Breast epithelium (tissue), 4 donors: ENCODE results near the gene PPP6R3. TPM values are rescaled to one million over a fixed set of nuclear protein-coding genes. Genes with fewer than 3 reads are reported as not detected.
A peak's percentile ranks its signal among the peaks of the same experiment; 100 is the strongest.
"Not testable (repeated sequence)": the region's sequence is repeated elsewhere in the genome, so short reads cannot be mapped to it uniquely, and the experiment has no call there.

Experiments used
- DNase-seq, 2 donors: peaks; one replicate each; pipeline ENCODE4 v3.0.0-alpha.2; 2019; ENCODE audit warnings: low spot score in 2 of 2
- H3K27ac ChIP-seq, 2 donors: fragments of 200-600 bp; sonication (generic) in 1 of 2; one replicate each; pipeline ENCODE4 v1.5.1; 2016 to 2019; ENCODE audit warnings: mild to moderate bottlenecking in 1 of 2
- H3K27me3 ChIP-seq, 2 donors: fragments of 200-600 bp; sonication (generic) in 1 of 2; one replicate each; pipeline versions ENCODE4 v1.5.1 to v1.6.0; 2017 to 2019; ENCODE audit warnings: control low read depth in 1 of 2, mild to moderate bottlenecking in 1 of 2
- H3K36me3 ChIP-seq: fragments of 200-600 bp; one replicate; pipeline ENCODE4 v1.5.1; 2019
- H3K4me1 ChIP-seq, 2 donors: fragments of 200-600 bp; sonication (generic); one replicate each; pipeline ENCODE4 v1.5.1; 2016 to 2019; ENCODE audit warnings: control low read depth in 1 of 2
- H3K4me3 ChIP-seq, 3 donors: fragments of 200-600 bp; sonication (generic); 1 replicate in 2 of 3; 2 replicates in 1 of 3; pipeline ENCODE4 v1.5.1; 2016 to 2019; ENCODE audit warnings: mild to moderate bottlenecking in 3 of 3, moderate library complexity in 2 of 3
- H3K9me3 ChIP-seq, 2 donors: fragments of 200-600 bp; sonication (generic) in 1 of 2; one replicate each; pipeline ENCODE4 v1.5.1; 2016 to 2019; ENCODE audit warnings: control low read depth in 1 of 2
- POLR2A ChIP-seq: fragments of 450-650 bp; IDR thresholded peaks from one replicate; pipeline ENCODE4 v1.6.1; 2016; ENCODE audit warnings: antibody characterized with exemption, mild to moderate bottlenecking, moderate library complexity
- POLR2AphosphoS5 ChIP-seq, 3 donors: sonication (generic); formaldehyde crosslinking; IDR thresholded peaks; one replicate each; pipeline ENCODE4 v1.6.1; 2017; ENCODE audit warnings: antibody characterized with exemption in 3 of 3
- intact Hi-C: fragments of 100-400 bp; cut with DNase I; formaldehyde crosslinking; loops from one replicate; pipeline ENCODE4 v1.15.1; 2023; ENCODE audit warnings: low total_unique reads
- total RNA-seq, 3 donors: library from RNA; depleted of rRNA; stranded (reverse); fragments of >200 nt; gene quantifications; one replicate each; pipeline ENCODE4 v1.1.0, GENCODE V29; 2016
- TF ChIP-seq, protein P1 (sequence below), 3 donors: fragments of 450-650 bp; IDR thresholded peaks; one replicate each; pipeline ENCODE4 v1.5.1; 2016 to 2017; ENCODE audit warnings: antibody characterized with exemption in 3 of 3, mild to moderate bottlenecking in 3 of 3, moderate library complexity in 3 of 3

PPP6R3 gene
- total RNA-seq, 3 donors from 2014 or later: 113 to 227 (median 183) TPM

DNA sequence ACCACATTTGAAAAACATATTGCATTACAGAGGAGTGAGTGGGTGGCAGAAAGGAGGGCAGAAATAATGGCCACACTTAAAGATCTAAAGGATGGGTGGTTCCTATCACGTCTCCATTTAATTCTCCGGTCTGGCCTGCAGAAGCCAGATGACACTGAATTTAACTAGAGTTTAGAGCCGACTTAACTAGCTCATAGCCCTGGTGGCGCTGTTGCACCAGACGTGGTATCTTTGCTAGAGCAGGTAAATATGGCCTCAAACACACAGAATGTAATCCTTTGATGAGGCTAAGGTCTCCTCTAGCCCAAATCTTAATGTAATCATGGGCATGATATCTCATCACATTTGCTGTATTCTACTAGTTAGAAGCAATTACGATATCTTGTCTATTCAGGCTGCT lies 172.2 kb downstream of the PPP6R3 start:
- intact Hi-C loops: no loop called here
- Histone ChIP-seq H3K27ac (no peak overlapping the region), H3K4me3 (no peak overlapping the region), H3K27me3 (no peaks in the 10 kb centered on the region), H3K36me3 (no peaks in the 10 kb centered on the region), H3K9me3 (no peaks in the 10 kb centered on the region), H3K4me1 (no peaks in the 10 kb centered on the region)
- TF ChIP-seq POLR2A: no peak
- no peak for TF ChIP-seq POLR2AphosphoS5 (IDR thresholded peaks at IDR 0.05)
- TF ChIP-seq, protein P1, sequence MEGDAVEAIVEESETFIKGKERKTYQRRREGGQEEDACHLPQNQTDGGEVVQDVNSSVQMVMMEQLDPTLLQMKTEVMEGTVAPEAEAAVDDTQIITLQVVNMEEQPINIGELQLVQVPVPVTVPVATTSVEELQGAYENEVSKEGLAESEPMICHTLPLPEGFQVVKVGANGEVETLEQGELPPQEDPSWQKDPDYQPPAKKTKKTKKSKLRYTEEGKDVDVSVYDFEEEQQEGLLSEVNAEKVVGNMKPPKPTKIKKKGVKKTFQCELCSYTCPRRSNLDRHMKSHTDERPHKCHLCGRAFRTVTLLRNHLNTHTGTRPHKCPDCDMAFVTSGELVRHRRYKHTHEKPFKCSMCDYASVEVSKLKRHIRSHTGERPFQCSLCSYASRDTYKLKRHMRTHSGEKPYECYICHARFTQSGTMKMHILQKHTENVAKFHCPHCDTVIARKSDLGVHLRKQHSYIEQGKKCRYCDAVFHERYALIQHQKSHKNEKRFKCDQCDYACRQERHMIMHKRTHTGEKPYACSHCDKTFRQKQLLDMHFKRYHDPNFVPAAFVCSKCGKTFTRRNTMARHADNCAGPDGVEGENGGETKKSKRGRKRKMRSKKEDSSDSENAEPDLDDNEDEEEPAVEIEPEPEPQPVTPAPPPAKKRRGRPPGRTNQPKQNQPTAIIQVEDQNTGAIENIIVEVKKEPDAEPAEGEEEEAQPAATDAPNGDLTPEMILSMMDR (IDR thresholded peaks at IDR 0.05): peak in 2 of 3 donors; percentile 19 to 23
- no peak for DNase-seq

DNA sequence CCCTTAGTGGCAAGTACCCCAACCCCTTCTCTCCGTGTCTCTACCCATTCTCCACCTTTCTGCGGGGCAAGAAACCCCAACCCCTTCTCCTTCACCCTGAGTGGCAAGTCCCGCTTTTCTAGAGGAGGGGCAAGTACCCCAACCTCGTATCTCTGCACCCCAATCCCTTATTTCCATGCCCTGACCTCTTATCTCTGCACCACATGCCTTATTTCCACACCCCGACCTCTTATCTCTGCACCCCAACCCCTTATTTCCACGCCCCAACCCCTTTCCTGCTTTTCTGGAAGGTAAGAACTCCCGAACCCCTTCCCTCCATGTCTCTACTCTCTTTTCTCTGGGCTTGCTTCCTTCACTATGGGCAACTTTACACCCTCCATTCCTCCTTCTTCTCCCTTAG lies 174.1 kb downstream of the PPP6R3 start:
- H3K4me1 ChIP-seq, H3K9me3 ChIP-seq, H3K36me3 ChIP-seq, H3K27me3 ChIP-seq, DNase-seq, intact Hi-C loops, H3K27ac ChIP-seq, H3K4me3 ChIP-seq: not testable (repeated sequence)

DNA sequence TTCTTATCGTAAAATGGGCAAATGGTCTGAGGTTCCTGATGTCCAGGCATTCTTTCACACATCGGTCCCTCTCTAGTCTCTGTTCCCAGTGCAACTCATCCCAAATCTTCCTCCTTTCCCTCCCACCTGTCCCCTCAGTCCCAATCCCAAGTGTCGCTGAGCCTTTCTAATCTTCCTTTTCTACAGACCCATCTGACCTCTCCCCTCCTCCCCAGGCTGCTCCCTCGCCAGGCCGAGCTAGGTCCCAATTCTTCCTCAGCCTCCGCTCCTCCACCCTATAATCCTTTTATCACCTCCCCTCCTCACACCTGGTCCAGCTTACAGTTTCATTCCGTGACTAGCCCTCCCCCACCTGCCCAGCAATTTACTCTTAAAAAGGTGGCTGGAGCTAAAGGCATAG lies 174.6 kb downstream of the PPP6R3 start:
- DNase-seq: not testable (repeated sequence)

DNA sequence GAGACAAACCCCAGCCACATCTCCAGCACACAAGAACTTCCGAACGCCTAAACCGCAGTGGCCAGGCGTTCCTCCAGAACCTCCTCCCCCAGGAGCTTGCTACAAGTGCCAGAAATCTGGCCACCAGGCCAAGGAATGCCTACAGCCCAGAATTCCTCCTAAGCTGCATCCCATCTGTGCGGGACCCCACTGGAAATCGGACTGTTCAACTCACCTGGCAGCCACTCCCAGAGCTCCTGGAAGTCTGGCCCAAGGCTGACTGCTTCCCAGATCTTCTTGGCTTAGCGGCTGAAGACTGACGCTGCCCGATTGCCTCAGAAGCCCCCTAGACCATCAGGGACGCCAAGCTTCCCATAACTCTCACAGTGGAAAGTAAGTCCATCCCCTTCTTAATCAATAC lies 175.3 kb downstream of the PPP6R3 start:
- intact Hi-C loops, H3K4me1 ChIP-seq, H3K36me3 ChIP-seq, H3K9me3 ChIP-seq, H3K27me3 ChIP-seq: not testable (repeated sequence)
- DNase-seq: peak in 1 of 2 donors; percentile 57
- peak overlapping the region in 1 of 2 donors; percentile 36 for H3K27ac ChIP-seq
- H3K4me3 ChIP-seq: peak overlapping the region in 1 of 3 donors; percentile 34

More for the DNA sequence above, 174.6 kb downstream of the PPP6R3 start:
- H3K4me1 ChIP-seq, H3K27ac ChIP-seq, H3K36me3 ChIP-seq, H3K9me3 ChIP-seq, intact Hi-C loops, H3K27me3 ChIP-seq: not testable (repeated sequence)
- H3K4me3 ChIP-seq: peak overlapping the region in 1 of 3 donors; percentile 34

- H3K4me3 ChIP-seq, H3K4me1 ChIP-seq, H3K36me3 ChIP-seq, H3K27me3 ChIP-seq, DNase-seq, H3K9me3 ChIP-seq, intact Hi-C loops, H3K27ac ChIP-seq: not testable (repeated sequence)
Measured at GRCh38 chr11:68639322-68639721, 178.8 kb downstream of the PPP6R3 start.

- H3K27me3 ChIP-seq: no peaks in the 10 kb centered on the region
- no peaks in the 10 kb centered on the region for H3K36me3 ChIP-seq
- no peaks in the 10 kb centered on the region for H3K4me1 ChIP-seq
- no peak overlapping the region for H3K27ac ChIP-seq
- peaks cover 2 to 3% of the 10 kb centered on the region in 2 donors for H3K9me3 ChIP-seq
- H3K4me3 ChIP-seq: no peak overlapping the region
- TF ChIP-seq POLR2A: no peak
- TF ChIP-seq, protein P1 (IDR thresholded peaks at IDR 0.05): no peak
- TF ChIP-seq POLR2AphosphoS5 (IDR thresholded peaks at IDR 0.05): no peak
- no peak for DNase-seq
- intact Hi-C loops: no loop called here
Measured at GRCh38 chr11:68641880-68642279, 181.3 kb downstream of the PPP6R3 start.

- no peak for DNase-seq
- no peak overlapping the region for H3K4me3 ChIP-seq
- H3K27ac ChIP-seq: no peak overlapping the region
- intact Hi-C loops: no loop called here
- no peaks in the 10 kb centered on the region for H3K36me3 ChIP-seq
- TF ChIP-seq, protein P1 (IDR thresholded peaks at IDR 0.05): no peak
- TF ChIP-seq POLR2A (no peak), POLR2AphosphoS5 (IDR thresholded peaks at IDR 0.05) (no peak)
- no peaks in the 10 kb centered on the region for H3K27me3 ChIP-seq
- H3K4me1 ChIP-seq: no peaks in the 10 kb centered on the region
- H3K9me3 ChIP-seq: peaks cover 11 to 13% of the 10 kb centered on the region in 2 donors
Measured at GRCh38 chr11:68643585-68643984, 183.0 kb downstream of the PPP6R3 start.
